Panc1 (cell line): Measurements from ENCODE around the gene DIS3L2.

ENCODE experiments used
- TCF7L2 ChIP-seq: IDR thresholded peaks from 2 replicates; pipeline ENCODE4 v1.6.1; 2011; ENCODE audit warnings: mild to moderate bottlenecking, low read depth, low read length, inconsistent platforms
- TF ChIP-seq, protein P1 (sequence below): fragments of 450-650 bp; IDR thresholded peaks from 2 replicates; pipeline ENCODE4 v1.5.1; 2017; ENCODE audit warnings: mild to moderate bottlenecking

DNA sequence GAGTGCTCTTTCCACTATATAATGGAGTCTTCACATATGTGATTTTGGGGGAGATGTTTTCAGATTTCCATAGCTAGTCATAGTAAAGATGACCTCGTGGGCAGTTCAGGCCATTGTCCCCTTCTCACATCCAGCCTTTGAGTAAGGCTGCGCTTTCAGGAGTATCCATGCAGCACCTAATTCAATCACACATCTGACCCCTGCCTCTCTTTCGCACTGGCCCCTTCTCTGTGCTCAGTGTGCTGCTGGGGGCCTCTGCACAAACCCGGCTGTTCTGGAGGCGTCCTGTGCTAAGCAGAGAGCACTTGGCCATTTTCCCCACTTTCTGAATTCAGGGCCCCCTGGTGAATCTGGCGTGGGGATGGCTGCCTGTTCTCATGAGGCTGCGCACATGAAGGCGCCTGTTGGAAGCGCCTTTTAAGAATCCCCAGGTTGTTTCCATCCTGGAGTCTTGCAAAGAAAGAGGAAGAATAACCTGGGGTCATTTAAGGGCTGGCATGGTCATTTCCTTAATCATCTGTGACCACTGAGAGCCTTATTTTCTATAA is 321.1 kb downstream of the DIS3L2 start:
- TF ChIP-seq, protein P1, sequence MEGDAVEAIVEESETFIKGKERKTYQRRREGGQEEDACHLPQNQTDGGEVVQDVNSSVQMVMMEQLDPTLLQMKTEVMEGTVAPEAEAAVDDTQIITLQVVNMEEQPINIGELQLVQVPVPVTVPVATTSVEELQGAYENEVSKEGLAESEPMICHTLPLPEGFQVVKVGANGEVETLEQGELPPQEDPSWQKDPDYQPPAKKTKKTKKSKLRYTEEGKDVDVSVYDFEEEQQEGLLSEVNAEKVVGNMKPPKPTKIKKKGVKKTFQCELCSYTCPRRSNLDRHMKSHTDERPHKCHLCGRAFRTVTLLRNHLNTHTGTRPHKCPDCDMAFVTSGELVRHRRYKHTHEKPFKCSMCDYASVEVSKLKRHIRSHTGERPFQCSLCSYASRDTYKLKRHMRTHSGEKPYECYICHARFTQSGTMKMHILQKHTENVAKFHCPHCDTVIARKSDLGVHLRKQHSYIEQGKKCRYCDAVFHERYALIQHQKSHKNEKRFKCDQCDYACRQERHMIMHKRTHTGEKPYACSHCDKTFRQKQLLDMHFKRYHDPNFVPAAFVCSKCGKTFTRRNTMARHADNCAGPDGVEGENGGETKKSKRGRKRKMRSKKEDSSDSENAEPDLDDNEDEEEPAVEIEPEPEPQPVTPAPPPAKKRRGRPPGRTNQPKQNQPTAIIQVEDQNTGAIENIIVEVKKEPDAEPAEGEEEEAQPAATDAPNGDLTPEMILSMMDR: no peak
- TF ChIP-seq TCF7L2: no peak
